GDM1 (cell line): ENCODE data around the gene OR51B2.
"Not testable (repeated sequence)": the region's sequence is repeated elsewhere in the genome, so short reads cannot be mapped to it uniquely, and the experiment has no call there.

Experiments
- DNase-seq: peaks from one replicate; lab custom pipeline; 2025; lab: John Stamatoyannopoulos, UW

The OR51B2 gene

DNA sequence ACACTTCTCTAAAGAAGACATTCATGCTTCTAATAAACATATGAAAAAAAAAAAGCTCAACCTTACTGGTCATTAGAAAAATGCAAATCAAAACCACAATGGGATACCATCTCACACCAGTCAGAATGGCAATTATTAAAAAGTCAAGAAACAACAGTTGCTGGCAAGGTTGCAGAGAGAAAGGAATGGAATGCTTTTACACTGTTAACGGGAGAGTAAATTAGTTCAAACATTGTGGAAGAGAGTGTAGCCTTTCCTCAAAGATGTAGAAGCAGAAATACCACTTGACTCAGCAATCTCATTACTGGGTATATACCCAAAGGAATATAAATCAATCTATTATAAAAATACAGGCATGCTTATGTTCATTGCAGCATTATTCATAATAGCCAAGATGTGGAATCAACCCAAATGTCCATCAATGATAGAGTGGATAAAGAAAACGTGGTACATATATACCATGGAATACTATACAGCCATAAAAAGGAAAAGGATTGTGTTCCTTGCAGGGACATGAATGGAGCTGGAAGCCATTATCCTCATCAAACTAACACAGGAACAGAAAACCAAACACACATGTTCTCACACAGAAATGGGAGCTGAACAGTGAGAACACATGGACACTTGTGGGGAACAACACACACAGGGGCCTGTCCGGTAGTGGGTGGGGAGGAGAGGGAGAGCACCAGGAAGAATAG lies 10.6 kb downstream of the OR51B2 start:
- DNase-seq: not testable (repeated sequence)

GRCh38 chr11:5310423-5310822 lies 13.7 kb downstream of the OR51B2 start:
- DNase-seq: no peak

DNA sequence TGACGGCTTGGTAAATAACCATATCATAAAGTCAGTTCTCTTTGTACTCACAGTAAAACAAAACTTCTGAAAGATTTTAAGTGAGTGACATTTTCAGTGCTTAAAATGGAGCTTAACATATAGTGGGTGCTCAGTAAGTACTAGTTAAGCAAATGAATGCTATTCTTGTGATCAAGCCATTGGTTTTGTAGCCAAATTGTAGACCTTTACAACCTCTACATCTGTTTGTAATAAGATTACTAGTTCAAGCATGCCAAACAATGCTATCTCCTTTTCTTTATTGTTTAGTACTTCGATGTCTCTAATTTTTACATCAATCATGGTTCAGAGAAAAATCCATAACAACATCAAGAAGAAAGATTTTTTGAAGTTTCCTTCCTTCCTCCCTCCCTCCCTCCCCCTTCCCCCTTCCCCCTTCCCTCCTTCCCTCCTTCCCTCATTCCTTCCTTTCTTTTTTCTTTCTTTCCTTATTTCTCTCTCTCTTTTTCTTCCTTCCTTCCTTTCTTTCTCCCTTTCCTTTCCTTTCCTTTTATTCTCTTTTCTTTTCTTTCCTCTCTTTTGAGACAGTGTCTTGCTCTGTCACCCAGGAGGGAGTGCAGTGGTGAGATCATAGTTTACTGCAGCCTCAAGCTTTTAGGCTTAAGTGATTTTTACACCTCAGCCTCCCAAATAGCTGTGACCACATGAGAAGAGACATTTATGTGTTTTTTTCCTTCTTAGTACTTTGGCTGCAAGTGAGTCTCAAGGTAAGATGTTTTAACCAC lies 16.7 kb downstream of the OR51B2 start:
- no peak for DNase-seq

- DNase-seq: no peak
These were observed 20.1 kb downstream of the OR51B2 start for GRCh38 chr11:5304046-5304445.

DNA sequence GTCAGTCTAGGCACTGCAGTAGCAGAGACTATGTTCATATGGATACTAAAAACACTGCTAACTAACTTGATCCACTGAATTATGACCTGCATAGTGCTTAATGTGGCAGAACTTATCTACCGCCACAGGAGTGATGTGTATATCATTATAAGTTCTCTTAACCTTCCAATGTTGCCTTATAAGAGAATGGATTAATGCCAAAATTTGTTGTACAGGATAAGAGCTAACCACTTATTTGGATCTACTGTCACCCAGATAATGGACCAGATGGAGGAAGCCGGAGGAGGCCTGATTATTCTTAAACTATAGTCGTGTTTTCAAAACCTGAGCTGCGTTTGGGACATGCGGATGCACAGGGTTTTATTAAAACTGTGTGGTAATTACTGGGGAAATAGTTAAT lies 20.5 kb downstream of the OR51B2 start:
- no peak for DNase-seq

- DNase-seq: no peak
These were observed 22.3 kb downstream of the OR51B2 start, which contains the start of gene OR51B4 for GRCh38 chr11:5301846-5302245. OR51B4 (minus strand) TSS chr11:5301946; CDS start chr11:5301946, 0 bp downstream.

DNA sequence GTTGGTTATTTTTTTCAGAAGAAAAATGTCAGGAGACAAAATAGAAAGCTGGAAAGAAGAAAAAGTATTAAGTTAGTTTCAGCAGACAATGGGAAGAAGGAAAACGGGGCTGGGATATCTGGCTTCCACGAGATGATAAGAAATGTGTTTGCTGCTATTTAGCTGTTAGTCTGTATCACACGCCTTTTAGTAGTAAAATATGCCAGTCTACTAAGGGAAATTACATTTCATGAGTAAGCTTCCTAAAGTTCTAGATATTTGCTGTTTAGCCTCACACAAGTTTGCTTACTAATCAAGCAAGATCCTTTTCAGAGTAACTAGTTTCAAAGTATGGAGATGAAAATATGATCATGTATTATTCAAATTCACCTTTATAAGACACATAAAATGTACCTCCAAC lies 23.8 kb downstream of the OR51B2 start:
- no peak for DNase-seq

DNA sequence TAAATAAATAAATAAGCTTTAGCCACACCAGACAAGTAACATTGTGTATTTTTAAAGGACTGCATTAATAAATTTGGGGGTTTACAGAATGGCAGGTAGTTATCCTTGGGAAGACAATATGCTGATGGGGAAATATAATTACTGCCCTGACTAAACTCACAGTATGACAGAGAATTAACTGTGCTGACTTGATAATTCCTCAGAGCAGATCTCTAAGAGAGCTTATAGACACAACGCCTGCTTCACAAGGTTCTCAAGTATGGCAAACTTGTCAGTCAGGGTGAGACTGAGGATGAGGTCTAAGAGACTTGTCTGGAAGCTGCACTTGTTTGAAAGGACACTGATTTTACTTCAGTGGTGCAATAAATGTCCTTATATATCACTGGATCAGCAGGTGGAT lies 25.6 kb downstream of the OR51B2 start:
- DNase-seq: no peak

DNA sequence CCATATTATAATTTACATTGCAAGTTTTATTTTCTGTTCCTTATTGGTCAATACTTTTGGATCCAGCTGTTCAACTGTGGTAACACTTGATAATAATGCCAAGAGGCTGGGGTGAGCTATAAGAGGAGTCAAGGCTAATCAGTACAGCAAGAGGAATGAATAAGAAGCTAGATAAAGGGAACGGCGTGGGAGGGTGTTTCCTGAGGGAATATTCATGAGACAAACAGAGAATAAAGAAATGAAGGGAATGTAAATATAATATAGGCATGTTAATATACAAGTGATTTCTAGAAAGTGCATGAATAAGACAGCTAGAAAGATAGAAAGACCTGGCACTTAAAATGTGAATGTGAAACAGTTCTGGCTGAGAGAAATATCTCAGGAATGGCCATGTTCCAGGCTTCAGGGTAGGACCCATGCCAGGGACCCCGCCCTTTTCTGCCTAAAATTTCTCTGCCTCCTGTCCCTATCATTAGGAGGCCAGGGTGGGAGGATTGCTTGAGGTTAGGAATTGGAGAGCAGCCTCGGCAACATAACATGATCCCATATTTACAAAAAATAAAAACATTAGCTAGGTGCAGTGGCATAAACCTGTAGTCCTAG lies 26.3 kb downstream of the OR51B2 start:
- DNase-seq: no peak

DNA sequence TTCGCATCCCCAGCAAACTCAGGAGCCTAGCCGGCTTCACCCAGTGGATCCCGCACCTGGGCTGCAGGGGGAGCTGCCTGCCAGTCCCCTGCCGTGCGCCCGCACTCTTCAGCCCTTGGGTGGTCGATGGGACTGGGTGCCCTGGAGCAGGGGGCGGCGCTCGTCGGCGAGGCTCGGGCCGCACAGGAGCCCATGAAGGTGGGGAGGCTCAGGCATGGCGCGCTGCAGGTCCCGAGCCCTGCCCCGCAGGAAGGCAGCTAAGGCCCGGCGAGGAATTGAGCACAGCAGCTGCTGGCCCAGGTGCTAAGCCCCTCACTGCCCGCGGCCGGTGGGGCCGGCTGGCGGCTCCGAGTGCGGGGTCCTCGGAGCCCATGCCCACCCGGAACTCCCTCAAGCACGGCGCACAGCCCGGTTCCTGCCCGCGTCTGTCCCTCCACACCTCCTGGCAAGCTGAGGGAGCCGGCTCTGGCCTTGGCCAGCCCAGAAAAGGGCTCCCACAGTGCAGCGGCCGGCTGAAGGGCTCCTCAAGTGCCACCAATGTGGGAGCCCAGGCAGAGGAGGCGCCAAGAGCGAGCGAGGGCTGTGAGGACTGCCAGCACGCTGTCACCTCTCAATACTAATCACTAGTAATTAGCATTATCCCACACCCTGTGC lies 29.6 kb downstream of the OR51B2 start:
- DNase-seq: not testable (repeated sequence)

- no peak for DNase-seq
These were observed 31.1 kb downstream of the OR51B2 start for GRCh38 chr11:5293028-5293427.

DNA sequence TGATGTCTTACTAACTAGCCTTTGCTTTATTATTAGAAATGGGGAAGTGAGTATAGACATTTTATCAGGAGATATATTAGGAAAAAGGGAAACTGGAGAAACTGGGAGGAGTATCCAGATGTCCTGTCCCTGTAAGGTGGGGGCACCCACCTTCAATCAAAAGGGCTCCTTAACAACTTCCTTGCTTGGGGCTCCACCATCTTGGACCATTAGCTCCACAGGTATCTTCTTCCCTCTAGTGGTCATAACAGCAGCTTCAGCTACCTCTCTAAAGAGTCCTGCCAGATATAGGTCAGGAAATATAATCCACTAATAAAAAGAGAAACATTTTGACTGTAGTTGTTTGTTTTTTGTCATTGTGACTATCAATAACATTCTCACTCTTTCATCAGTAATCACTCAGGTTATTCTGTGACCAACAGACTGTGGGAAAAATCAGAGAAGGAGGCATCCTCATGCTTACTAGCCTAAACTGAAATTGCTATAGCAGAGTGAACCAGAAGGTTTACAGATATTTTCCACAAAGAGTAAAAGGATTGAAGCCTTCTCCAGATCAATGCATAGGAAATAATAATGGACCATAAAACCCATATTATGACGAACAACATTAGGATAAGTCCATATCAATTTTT lies 32.8 kb downstream of the OR51B2 start:
- DNase-seq: peak; percentile 14

- DNase-seq: no peak
These were observed 34.0 kb downstream of the OR51B2 start for GRCh38 chr11:5290106-5290505.

- no peak for DNase-seq
These were observed 34.4 kb downstream of the OR51B2 start for GRCh38 chr11:5289696-5290095.

GRCh38 chr11:5288906-5289550 lies 35.1 kb downstream of the OR51B2 start:
- no peak for DNase-seq

DNA sequence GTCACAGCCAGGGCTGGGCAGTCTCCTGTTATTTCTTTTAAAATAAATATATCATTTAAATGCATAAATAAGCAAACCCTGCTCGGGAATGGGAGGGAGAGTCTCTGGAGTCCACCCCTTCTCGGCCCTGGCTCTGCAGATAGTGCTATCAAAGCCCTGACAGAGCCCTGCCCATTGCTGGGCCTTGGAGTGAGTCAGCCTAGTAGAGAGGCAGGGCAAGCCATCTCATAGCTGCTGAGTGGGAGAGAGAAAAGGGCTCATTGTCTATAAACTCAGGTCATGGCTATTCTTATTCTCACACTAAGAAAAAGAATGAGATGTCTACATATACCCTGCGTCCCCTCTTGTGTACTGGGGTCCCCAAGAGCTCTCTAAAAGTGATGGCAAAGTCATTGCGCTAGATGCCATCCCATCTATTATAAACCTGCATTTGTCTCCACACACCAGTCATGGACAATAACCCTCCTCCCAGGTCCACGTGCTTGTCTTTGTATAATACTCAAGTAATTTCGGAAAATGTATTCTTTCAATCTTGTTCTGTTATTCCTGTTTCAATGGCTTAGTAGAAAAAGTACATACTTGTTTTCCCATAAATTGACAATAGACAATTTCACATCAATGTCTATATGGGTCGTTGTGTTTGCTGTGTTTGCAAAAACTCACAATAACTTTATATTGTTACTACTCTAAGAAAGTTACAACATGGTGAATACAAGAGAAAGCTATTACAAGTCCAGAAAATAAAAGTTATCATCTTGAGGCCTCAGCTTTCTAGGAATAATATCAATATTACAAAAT lies 35.8 kb downstream of the OR51B2 start:
- no peak for DNase-seq

DNA sequence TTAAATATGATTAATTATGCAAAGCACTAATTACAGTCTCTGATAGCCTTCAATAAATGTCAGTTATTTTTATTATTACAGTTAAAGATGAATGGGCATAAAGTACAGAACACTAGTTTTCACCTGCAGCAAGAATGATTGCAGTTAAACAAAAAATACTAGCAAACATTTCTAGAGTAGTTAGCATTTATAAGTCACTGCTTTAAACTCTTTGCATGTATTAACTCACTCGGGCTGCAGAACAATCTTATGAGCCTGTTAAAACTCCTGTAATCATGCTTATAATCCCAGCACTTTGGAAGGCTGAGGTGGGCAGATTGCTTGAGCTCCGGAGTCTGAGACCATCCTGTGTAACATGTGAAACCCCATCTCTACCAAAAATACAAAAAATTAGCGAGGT lies 37.2 kb downstream of the OR51B2 start:
- DNase-seq: no peak

GRCh38 chr11:5286351-5286750 lies 37.7 kb downstream of the OR51B2 start:
- no peak for DNase-seq

DNA sequence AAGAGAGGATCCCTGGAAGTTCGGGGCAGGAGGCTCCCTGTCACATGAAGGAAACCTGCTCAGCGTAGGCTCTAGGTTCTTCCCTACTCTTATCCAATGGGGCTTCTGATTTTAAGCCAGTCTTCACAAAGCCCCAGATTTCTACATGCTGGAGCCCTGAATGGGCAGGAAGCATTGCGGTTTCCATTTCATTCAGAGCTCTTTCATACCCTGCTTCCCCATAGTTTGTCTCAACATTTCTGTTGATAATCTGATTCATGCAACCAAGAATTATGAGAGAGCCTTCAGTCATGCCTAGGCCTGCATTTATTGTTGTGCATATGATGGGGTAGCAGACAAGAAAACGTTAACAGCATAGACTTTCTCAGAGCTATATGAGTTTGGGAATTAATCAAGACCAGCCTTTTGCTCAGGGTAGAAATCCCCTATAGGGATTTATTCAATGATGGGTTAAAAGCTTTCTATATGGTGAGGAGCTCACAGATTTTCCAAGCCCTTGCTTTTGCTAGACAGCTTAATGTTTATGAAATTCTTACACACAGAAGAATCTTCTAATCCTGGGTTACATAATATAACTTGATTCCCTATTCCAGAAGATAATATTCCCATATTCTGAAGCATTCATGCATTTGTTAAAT lies 38.3 kb downstream of the OR51B2 start:
- DNase-seq: peak; percentile 46

DNA sequence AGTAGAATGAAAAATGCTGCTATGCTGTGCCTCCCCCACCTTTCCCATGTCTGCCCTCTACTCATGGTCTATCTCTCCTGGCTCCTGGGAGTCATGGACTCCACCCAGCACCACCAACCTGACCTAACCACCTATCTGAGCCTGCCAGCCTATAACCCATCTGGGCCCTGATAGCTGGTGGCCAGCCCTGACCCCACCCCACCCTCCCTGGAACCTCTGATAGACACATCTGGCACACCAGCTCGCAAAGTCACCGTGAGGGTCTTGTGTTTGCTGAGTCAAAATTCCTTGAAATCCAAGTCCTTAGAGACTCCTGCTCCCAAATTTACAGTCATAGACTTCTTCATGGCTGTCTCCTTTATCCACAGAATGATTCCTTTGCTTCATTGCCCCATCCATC lies 39.5 kb downstream of the OR51B2 start:
- DNase-seq: no peak
